Activated naive CD4-positive, alpha-beta T cell treated with anti-CD3 and anti-CD28 coated beads, Interleukin-2, amount 50 U/mL, for 16 hours (primary cell): Measurements from ENCODE around the gene IGDCC3.

Experiments
- DNase-seq: peaks from one replicate; pipeline ENCODE4 v3.0.0-alpha.2; 2020

Gene IGDCC3

DNA sequence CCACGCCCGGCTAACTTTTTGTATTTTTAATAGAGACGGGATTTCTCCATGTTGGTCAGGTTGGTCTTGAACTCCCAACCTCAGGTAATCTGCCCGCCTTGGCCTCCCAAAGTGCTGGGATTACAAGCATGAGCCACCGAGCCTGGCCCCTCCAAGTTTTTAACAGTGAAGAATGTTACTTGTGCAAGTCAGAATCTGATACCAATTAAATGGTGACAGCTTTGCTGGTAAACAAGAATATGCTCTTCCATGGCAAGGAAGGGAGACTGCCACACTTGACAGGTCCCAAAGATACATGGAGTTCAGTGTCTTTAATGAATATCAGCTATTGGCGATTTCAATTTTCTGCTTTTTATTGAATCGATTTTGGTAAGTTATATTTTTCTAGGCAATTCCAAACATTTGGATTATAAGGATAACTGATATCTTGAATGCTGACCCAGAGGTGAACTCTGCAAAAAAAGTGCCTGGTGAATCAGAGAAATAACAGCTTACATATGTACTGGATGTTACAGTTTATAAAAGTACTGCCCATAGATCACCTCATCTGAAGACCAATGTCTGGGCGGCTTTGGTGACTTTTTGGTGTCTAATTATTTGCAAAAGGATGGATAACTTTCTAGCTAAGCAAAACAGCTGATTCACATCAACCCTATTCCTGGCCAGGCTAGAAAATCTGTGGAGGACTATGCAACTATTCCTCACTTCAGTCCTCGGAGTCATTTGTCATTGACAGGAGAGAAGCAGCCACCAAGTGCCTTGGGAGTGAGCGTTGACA is 92.3 kb downstream of the IGDCC3 start:
- DNase-seq, result no peak

DNA sequence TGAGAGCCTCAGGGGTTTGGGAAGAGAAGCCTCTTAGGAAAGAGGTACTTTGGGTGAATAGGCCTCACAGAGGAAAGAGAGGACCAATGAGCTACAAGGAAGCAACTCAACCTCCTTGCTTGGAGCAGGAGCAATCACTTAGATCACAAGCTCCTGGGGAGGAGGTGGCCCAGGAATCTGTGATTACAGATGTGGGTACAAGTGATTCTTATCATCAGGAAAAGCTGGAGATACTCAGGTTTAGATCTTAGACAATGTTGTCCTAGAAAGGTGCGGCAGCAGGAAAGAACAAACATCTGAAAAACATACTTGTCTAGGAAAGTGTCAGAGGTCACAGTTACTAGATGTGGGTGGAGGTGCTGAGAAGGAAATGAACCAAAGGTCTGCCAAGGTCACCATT is 99.3 kb downstream of the IGDCC3 start:
- DNase-seq, result no peak
